DOHH2 (cell line): ENCODE data around the gene TSPO.

Source experiments
- CTCF ChIP-seq: fragments of 200-600 bp; sonication (generic); IDR thresholded peaks from one replicate; pipeline ENCODE4 v1.5.1; 2014; ENCODE audit warnings: antibody characterized with exemption, mild to moderate bottlenecking, low read depth, low read length; ENCODE audit not compliant: poor library complexity, severe bottlenecking
- EZH2phosphoT487 ChIP-seq: fragments of 200-600 bp; sonication (generic); IDR thresholded peaks from 2 replicates; pipeline ENCODE4 v1.6.1; 2017; ENCODE audit warnings: borderline replicate concordance, mild to moderate bottlenecking, antibody characterized with exemption, low read length, moderate library complexity, mixed read lengths

GRCh38 chr22:43179911-43180195, 28.5 kb downstream of the TSPO start:
- TF ChIP-seq EZH2phosphoT487: no peak
- TF ChIP-seq CTCF: no peak
